Activated CD8-positive, alpha-beta memory T cell treated with anti-CD3 and anti-CD28 coated beads, Interleukin-2, amount 50 U/mL, for 24 hours (primary cell): Measurements from ENCODE around the gene UBE2G1.
"Not testable (repeated sequence)": the region's sequence is repeated elsewhere in the genome, so short reads cannot be mapped to it uniquely, and the experiment has no call there.

Experiments
- DNase-seq: peaks from one replicate; pipeline ENCODE4 v3.0.0-alpha.2; 2020; ENCODE audit errors: extremely low read depth

UBE2G1 gene

DNA sequence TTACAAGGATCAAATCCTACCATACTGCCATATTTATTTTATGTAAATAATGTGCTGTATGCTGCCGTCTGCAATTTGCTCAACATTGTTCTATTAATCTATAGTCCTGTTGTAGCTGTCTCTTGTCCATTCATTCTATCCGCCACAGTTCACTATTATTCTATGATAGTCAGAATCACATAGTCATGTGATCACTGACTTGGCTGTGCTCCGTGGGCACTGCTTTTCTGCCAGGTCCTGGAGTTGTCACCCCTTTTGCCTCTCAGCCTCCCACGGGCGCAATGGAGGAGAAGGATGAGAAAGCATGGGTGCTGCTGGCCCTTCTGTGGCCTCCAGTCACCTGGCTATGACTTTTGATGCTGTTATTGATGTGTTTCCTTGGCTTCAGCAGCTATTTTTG lies 65.4 kb downstream of the UBE2G1 start:
- no peak for DNase-seq

DNA sequence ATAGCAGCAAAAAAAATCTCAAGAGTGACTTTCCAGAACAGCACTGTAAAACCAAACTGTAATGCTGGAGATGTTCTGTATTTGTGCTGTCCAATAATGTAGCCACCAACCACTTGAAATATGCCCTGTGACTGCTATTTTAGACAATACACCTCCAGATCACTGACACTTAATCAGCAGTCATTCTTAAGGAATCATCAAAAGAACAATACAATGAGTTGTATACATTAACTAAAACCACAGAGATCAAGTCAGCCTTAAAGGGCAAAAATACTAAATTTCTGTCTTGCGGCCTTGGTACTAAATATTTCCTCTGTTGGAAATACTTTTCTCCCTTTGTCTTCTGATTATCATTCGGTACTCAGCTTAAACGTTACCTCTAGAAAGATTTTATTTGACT lies 69.1 kb downstream of the UBE2G1 start:
- DNase-seq = no peak

DNA sequence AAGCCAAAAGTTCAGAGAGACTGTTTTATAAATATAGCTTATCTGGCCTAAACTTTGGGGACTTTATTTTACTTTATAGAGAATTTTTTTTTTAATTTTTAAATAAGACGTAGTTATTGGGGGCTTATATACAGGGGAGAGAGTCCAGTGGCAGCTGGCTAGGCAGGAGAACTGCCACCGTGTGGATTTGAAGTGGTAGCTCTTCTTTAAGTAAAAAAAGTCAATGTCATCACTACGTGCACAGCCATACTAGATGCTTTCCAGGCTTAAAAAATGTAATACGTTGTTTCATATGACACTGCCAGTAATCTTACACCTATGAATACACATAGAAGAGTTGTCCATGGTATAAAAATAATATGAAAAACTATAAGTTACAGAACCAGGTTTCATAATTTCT lies 70.8 kb downstream of the UBE2G1 start:
- no peak for DNase-seq

DNA sequence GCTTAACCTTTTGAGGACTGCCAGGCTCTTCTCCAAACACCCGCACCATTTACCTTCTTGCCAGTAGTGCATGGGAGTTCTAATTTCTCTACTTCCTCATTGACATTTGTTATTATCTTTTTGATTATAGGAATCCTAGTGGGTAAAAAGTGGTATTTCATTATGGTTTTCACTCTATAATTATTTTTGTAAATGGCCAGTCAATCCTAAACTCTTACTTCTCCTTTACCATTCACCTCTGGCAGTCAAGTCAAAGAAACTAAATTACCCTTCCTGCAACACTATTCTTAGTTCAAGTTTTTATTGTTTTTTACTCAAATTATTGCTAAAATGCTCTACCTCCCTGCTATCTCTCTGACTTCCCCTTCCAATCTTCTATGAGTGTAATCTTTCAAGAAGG lies 72.9 kb downstream of the UBE2G1 start:
- no peak for DNase-seq

DNA sequence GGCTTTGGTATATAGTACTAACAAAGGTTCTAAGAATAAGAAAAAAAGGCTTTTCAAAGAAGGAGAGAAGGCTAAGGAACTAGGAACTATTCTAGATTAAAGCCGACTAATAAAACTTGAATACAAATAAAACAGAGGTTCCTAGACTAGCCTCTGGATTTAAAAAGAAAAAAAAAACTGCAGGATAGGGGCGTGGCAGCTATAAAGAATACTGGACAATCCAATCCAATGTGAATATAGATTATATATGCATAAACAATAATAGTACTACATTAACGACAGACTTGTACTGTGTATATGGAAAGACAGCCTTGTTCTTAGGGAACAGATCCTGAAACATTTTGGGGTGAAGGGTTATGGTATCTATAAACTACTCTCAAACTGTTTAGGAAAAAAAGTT lies 78.8 kb downstream of the UBE2G1 start:
- no peak for DNase-seq

DNA sequence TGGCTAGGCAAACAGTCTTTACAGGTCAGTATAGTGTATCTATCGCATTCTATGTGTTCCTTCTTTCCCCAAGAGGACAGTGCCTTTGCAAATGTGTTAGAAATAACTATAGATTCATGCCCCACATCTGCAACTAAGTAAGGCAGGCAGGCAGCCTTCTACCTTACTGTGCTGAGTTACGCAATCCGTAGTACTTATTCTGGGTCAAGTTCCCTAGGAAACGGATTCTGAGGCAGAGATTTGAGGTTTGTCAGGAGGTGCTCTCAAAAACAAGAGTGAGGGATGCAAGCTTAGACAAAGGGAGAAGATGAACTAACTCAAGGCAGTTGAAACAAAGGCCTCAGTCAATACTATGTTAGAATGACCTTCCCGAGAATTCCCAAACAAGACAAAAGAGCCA lies 90.0 kb downstream of the UBE2G1 start:
- no peak for DNase-seq

DNA sequence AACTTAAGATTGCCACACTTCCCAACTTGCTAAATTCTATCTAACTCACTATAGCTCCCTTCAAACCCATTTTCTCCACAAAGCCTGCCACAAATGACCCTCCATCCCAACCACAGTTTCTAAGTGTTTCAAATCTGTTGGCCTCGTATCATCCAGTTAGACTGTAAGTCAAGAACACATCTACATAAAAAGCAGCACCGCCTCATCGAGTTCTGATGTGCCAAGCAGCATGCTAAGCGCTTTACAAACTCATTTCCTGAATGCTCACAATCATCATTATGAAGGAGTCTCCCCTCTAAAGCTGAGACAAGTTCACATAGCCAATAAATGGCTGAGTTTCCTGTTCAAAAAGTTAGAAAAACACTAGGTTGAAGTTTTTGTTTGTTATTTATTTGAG lies 93.5 kb downstream of the UBE2G1 start:
- no peak for DNase-seq

DNA sequence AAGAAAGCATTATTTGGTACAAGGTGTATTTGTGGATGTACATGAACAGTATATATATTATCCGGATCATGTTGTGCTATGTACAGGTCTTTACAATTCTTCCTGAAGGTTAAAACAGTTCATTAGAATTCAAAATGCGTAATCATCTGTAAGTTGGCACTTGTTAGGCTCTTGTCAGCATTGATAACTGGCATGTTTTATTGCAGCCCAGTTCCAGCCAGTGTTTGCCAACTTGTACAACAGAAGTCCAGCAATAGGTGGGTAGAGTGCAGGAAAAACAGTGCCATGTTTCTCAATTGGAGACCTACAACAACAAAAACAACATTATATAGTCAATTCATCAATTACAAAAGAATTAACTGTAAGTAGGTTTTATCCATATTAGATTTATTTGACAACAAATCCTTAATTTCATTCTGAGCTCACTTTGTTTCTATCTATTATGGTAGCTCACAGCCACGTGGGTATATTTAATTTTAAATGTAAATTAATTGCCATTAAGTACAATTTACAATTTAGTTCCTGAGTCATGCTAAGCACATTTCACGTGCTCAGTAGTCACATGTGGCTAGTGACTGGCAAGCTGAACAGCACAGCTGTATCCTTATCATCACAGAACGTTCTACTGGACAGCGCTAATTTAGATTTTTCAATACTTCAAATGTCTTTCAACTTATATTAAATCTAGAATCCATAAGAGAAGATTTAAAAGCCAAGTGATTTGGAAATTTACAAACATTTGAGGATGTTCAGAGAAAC lies 94.1 kb downstream of the UBE2G1 start:
- DNase-seq = no peak

DNA sequence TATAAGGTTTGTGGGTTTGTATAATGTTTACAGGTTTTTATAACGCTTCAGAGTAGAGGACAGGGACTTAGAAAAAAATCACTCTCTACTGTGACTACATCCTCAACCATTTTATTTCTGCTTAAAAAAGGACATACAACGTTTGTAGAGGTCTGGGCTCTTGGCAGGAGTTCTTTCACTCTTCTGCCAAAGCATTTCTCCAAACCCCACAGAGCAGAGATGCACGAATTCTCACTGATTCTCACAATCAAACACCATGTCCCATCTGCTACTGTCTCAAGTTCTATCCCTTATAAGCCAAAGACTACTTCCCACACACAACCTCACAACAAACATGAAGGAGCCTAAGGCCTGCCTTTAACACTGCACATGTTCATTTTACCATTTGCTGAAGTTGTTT lies 95.7 kb downstream of the UBE2G1 start:
- no peak for DNase-seq

DNA sequence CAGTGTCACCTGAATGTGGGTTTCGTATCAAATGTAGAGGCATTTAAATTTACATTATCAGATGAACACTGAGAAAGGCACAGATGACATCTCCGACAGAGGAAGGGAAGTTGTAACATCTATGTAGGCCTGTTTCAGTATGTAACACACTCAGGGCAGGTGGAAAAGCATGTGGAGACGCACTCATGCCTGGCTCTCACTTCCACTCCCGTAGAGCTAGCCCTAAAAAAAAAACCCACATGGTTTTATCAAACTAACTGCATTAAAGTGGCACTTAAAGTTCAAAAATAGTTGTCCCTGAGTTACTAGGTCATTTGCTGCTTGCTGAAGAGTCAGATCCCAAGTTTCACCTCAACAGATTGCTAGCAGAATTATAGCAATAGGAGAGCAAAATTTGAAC lies 96.6 kb downstream of the UBE2G1 start:
- DNase-seq = no peak

DNA sequence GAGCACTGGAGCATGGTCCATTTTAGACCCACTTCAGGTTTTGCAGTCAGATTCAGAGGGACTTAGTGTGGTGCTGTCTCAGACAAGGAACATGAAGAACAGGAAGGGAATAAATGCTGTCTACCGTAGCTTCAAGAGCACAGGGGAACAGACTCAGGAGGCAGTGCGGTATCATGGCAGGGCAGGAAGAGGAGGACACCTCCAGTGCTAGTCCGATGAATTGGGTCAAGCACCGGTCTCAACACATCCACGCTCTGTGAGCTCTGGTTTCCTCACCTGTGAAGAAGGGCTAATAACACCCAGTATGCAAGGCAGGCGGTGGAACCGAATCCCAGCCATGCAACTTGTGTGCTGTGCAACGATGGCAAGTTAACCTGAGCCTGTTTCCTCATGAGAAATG lies 99.1 kb downstream of the UBE2G1 start:
- no peak for DNase-seq

DNA sequence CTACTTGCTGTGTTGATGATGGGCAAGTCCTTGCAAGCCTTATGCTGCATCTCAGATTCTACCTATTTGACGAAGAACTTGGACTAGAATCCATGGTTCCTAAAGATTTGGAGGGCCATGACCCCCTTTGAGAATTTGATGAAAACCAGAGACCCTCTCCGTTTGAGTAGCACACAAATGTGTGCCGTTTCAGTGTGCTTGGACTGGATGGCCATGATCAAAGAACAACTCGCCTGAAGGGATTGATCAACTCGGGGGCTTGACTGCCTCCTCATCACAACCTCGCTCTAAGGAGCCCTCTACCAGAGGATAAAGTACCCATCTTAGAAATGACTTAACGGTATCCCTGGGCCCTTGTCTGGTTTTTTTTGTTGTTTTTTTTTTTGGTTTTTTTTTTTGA lies 99.9 kb downstream of the UBE2G1 start:
- DNase-seq = no peak

DNA sequence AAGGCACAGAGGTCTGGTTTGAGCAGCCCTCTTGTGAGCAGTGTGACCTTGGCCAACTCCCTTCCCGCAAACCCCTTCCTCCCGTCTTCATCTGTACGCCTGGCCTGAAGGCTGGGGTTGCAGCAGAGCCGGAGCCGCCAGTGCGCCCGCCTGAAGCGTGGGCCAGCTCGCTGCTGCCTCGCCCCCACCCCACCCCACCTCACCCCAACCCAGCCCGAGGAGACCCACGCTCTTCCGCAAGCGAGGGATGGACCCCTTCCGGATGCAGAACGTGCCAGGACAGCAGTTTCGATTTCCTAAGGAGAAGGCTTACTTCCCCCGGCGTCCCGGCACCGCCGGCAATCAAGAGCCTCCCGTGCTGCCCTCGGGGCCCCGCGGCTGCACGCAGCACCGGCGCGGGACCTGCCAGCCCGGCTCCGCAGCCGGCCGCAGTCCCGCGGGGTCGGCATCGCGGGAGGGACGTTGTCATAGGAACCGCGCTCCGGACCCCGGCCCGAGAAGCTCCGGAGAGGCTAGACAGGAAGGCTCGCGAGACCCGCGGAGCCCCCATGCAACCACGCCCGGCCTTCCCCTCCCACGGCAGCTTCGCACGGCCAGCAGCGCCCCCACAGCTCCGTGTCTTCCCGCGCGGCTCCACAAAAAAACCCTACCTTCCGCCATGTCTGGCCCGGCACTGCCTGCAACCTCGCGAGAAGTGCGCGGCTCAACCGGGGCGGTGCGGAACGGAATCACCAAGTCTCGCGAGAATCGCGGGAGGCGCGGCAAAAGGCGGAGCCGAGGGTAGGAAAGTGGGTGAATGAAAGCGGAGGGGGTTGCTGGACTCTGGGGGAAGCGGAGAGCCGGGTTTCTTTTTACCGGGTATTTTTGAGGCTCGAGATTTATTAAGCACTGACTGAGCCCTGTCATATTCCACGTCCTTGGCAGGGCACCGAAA lies 102.9 kb downstream of the UBE2G1 start, which contains the start of gene ANKFY1:
Gene ANKFY1 (minus strand): TSS at position 698 of the 934 bp plus-strand sequence. CDS start 38 bp downstream, at position 660.
- DNase-seq = peak; percentile 92

DNA sequence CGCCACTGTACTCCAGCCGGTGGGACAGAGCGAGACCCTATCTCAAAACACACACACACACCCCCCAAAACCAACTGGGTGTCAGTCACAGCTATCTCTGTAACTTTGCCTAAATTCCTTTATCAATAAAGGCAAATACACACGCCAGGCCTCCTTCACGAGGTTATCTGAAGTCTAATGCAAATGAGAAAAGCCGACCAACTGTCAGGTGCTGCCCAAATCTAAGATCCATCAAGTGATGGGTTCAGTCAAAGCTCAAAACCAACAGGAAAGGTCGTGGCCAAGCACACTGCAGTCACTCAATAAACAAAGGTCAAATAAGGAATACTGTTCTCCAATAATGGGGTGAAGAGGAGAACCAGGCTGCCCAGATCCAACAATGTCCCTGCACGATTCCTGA lies 103.8 kb downstream of the UBE2G1 start:
- DNase-seq = no peak

DNA sequence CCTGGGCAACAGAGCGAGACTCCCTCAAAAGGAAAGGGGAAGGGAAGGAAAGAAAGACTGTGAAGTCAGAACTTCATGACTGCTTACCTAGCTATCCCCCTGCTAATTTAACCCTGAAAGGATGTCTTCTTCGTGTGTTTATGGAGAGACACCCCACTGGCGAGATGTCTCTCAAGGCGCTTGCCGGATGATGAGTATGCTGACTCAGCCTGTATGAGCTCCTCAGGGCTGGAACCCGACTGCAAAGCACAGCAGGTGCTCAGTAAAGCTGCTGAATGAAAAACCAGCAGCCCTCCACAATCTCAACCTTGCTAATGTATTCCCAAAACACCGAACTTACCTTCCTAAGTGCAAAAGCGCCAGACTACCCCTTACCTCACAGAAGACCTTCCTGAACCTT lies 105.0 kb downstream of the UBE2G1 start:
- no peak for DNase-seq

DNA sequence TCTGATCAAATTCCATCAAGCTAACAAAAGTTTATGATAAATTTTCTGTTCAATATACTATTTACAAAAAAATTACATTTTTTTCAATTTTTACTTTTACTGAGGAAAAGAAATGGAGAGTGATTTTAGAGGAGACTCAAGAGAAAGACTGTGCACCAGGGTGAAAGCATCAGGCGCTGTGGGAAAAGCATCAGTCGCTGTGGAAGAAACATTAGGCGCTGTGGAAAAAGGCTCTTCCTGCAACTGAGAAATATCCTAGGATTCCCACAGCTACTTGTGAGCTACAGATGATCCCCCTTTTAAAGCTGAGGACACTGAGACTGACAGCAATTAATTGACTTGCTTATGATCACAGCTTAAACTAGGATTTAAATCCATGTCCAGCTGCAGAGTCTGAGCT lies 107.6 kb downstream of the UBE2G1 start:
- no peak for DNase-seq

DNA sequence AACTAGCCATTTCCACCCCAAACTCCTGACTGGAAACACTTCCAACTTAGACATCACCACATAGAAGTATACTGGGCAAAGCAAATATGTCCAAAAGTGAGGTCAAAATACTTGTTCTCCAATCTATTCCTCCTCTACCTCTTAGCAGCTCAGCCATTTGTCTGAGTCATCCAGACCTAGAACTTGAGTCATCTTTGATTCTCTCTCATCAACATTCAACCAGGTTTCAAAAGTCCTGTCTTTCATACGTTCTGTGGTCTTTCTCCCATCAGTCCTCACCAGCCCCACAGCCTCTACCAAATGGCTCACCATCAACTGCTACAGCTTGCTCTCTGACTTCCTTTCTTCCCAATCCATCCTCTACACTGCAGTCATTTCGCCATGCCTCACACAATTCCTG lies 109.5 kb downstream of the UBE2G1 start:
- DNase-seq = no peak

DNA sequence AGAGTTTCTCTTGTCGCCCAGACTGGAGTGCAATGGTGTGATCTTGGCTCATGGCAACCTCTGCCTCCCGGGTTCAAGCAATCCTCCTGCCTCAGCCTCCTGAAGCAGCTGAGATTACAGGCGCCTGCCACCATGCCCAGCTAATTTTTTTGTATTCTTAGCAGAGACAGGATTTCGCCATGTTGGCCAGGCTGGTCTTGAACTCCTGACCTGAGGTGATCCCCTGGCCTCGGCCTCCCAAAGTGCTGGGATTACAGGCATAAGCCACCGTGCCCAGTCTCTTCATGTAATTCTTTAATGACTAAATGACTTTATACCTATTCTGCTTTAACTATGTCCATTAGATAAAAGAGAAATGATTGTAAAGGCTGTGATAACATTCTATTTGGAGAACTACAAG lies 111.2 kb downstream of the UBE2G1 start:
- DNase-seq = not testable (repeated sequence)

DNA sequence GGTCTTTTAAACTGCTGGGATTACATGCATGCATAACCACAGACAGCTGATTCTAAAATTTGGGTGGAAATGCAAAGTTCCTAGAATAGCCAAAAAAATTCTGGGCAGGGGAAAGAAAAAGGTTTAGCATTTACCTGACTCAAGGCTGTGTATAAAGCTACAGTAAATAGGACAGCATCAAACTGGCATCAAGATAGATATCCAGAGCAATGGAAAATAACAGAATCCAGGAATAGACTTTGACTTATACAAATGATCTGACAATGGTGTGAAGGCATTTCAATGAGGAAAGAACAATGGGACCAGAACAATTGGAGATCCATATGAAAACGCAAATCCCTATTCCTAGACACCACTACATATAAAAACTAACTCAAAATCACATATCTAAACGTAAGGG lies 115.6 kb downstream of the UBE2G1 start:
- no peak for DNase-seq

DNA sequence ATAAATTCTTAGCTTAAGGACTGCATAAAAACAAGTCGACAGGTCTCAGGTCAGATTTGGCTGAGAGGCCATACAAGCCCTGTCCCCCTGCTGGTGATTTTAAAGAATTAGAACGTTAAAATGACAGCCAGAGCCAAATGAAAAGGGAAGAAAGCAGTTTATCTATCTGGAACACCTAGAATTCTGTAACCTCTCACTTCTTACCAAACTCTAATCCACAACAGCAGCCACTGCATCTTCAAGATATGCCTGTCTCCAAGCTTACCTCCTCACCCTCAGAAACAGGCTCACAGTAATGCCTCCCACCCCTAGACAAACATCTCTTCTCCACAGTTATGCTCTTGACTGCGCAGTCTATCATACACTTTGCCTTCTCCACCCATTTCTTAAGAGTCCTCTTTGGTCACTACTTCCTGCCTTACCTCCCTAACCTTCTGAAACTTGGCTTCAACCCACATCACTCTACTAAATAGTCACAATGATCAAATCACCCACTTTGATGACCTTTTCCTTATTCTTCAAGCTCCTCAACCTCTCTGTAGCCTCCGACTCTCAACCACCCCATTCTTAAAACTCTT lies 116.9 kb downstream of the UBE2G1 start:
- no peak for DNase-seq

DNA sequence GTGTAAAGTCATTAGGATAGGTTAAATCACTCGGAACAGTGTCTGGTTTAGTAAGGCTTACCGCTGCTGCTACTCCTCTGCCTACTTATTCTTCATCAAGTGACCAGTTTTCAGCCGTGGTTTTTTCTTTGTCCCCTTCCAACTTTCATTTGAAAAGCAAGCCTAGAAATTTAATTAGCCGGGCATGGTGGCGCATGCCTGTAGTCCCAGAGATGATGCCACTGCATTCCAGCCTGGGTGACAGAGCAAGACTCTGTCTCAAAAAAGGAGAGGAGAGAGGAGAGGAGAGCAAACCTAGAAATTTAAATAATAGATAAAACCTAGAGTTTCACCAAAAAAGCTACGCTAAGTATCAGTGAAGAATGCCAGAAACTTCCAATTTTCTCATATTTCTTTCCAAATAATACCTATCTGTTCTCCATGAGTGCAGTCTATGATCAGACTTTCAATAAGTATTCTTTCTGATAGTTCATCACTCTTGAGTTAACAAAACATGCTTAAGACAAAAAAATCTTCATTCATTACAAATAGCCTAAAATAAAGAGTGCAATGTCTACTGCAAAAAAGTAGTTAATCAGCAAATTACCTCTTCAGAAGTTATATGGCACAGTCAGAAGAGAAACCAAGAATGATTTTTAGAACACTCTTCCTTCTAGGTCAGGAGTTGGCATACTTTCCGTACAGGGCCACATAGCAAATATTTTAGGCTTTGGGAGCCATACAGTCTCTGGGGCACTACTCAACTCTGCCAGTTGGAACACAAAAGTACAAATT lies 117.8 kb downstream of the UBE2G1 start:
- DNase-seq = no peak

DNA sequence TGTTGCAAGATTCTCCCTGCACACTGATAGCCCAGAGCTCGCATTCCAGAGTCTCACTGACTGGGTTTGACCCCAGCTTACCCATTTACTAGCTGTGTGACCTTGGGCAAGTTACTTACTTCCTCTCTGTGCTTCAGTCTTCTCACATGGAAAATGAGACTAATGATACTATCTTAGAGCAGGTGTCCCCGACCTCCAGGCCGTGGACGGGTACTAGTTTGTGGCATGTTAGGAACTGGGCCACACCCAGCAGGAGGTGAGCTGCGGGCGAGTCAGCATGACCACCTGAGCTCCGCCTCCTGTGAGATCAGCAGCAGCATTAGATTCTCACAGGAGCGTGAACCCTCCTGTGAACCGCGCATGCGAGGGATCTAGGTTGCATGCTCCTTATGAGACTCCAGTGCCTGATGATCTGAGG lies 118.5 kb downstream of the UBE2G1 start:
- DNase-seq = no peak
